ENCODE measurements around the gene UBE2U. TPM values are rescaled to one million over a fixed set of nuclear protein-coding genes. Genes with fewer than 3 reads are reported as not detected.

Gene UBE2U
- total RNA-seq, 4 donors from 2014 or later: not detected

- no peak for DNase-seq
- Histone ChIP-seq H3K9me3 (no peaks in the 10 kb centered on the region), H3K4me3 (no peak overlapping the region), H3K36me3 (no peaks in the 10 kb centered on the region), H3K4me1 (no peaks in the 10 kb centered on the region), H3K27ac (no peak overlapping the region), H3K27me3 (no peaks in the 10 kb centered on the region)
- TF ChIP-seq POLR2A (IDR thresholded peaks at IDR 0.05): no peak
- TF ChIP-seq CTCF (IDR thresholded peaks at IDR 0.05): no peak
These were observed 101.4 kb downstream of the UBE2U start for GRCh38 chr1:64304823-64305222.

GRCh38 chr1:64308866-64309265 is 105.4 kb downstream of the UBE2U start:
- H3K4me3 ChIP-seq: no peak overlapping the region
- no peaks in the 10 kb centered on the region for H3K4me1 ChIP-seq
- H3K9me3 ChIP-seq: no peaks in the 10 kb centered on the region
- no peak for DNase-seq
- TF ChIP-seq CTCF (IDR thresholded peaks at IDR 0.05): no peak
- no peak for TF ChIP-seq POLR2A (IDR thresholded peaks at IDR 0.05)
- H3K36me3 ChIP-seq: no peaks in the 10 kb centered on the region
- no peak overlapping the region for H3K27ac ChIP-seq
- H3K27me3 ChIP-seq: no peaks in the 10 kb centered on the region

- H3K27ac ChIP-seq: no peak overlapping the region
- no peak for TF ChIP-seq CTCF (IDR thresholded peaks at IDR 0.05)
- no peak for TF ChIP-seq POLR2A (IDR thresholded peaks at IDR 0.05)
- H3K36me3 ChIP-seq: no peaks in the 10 kb centered on the region
- no peak overlapping the region for H3K4me3 ChIP-seq
- no peaks in the 10 kb centered on the region for H3K9me3 ChIP-seq
- DNase-seq: no peak
- H3K27me3 ChIP-seq: no peaks in the 10 kb centered on the region
- H3K4me1 ChIP-seq: no peaks in the 10 kb centered on the region
These were observed 106.0 kb downstream of the UBE2U start for GRCh38 chr1:64309431-64309831.

GRCh38 chr1:64310760-64311159 is 107.3 kb downstream of the UBE2U start:
- TF ChIP-seq POLR2A (IDR thresholded peaks at IDR 0.05): no peak
- TF ChIP-seq CTCF (IDR thresholded peaks at IDR 0.05): no peak
- Histone ChIP-seq H3K27ac (no peak overlapping the region), H3K9me3 (no peaks in the 10 kb centered on the region), H3K4me3 (no peak overlapping the region), H3K4me1 (no peaks in the 10 kb centered on the region), H3K36me3 (no peaks in the 10 kb centered on the region), H3K27me3 (no peaks in the 10 kb centered on the region)
- no peak for DNase-seq

- no peak for DNase-seq
- no peak overlapping the region for H3K27ac ChIP-seq
- no peaks in the 10 kb centered on the region for H3K27me3 ChIP-seq
- no peaks in the 10 kb centered on the region for H3K4me1 ChIP-seq
- TF ChIP-seq POLR2A (IDR thresholded peaks at IDR 0.05) (no peak), CTCF (IDR thresholded peaks at IDR 0.05) (no peak)
- no peaks in the 10 kb centered on the region for H3K9me3 ChIP-seq
- H3K4me3 ChIP-seq: no peak overlapping the region
- H3K36me3 ChIP-seq: no peaks in the 10 kb centered on the region
These were observed 109.0 kb downstream of the UBE2U start for GRCh38 chr1:64312431-64312830.

GRCh38 chr1:64315402-64315801 is 112.0 kb downstream of the UBE2U start:
- no peaks in the 10 kb centered on the region for H3K9me3 ChIP-seq
- H3K27me3 ChIP-seq: no peaks in the 10 kb centered on the region
- no peak overlapping the region for H3K4me3 ChIP-seq
- no peaks in the 10 kb centered on the region for H3K4me1 ChIP-seq
- DNase-seq: no peak
- TF ChIP-seq CTCF (IDR thresholded peaks at IDR 0.05) (no peak), POLR2A (IDR thresholded peaks at IDR 0.05) (no peak)
- no peak overlapping the region for H3K27ac ChIP-seq
- H3K36me3 ChIP-seq: no peaks in the 10 kb centered on the region

Measured in Peyer's patch (tissue), 4 donors.